ENCODE results near the gene DNAJA4.

- TF ChIP-seq EZH2 (IDR thresholded peaks at IDR 0.05; ENCODE audit: low read depth, unreplicated experiment) (no peak), POLR2AphosphoS5 (IDR thresholded peaks at IDR 0.05; ENCODE audit: low read depth) (no peak), CTCF (conservative IDR thresholded peaks at IDR 0.05; ENCODE audit: low read depth in 2 of 2) (no peak)
These were observed 49.0 kb downstream of the DNAJA4 start for GRCh38 chr15:78313383-78313782.
